ENCODE results near the gene MYO16.

Gene MYO16

GRCh38 chr13:108932196-108932595 is 302.8 kb downstream of the MYO16 start:
- no peak for DNase-seq (ENCODE audit: low read depth in 2 of 2)

GRCh38 chr13:108933061-108933460 is 303.6 kb downstream of the MYO16 start:
- DNase-seq (ENCODE audit: low read depth in 2 of 2) = no peak

GRCh38 chr13:108938155-108938554 is 308.7 kb downstream of the MYO16 start:
- no peak for DNase-seq (ENCODE audit: low read depth in 2 of 2)

GRCh38 chr13:108940121-108940520 is 310.7 kb downstream of the MYO16 start:
- no peak for DNase-seq (ENCODE audit: low read depth in 2 of 2)

GRCh38 chr13:108943842-108944241 is 314.4 kb downstream of the MYO16 start:
- DNase-seq (ENCODE audit: low read depth in 2 of 2) = no peak

GRCh38 chr13:108944760-108945159 is 315.3 kb downstream of the MYO16 start:
- DNase-seq (ENCODE audit: low read depth in 2 of 2) = no peak

GRCh38 chr13:108947551-108948030 is 318.2 kb downstream of the MYO16 start:
- DNase-seq (ENCODE audit: low read depth in 2 of 2) = no peak

- no peak for DNase-seq (ENCODE audit: low read depth in 2 of 2)
Observed at GRCh38 chr13:108948251-108948671, 318.9 kb downstream of the MYO16 start.

- DNase-seq (ENCODE audit: low read depth in 2 of 2) = no peak
Observed at GRCh38 chr13:108950333-108951010, 321.1 kb downstream of the MYO16 start.

- DNase-seq (ENCODE audit: low read depth in 2 of 2) = no peak
Observed at GRCh38 chr13:108955741-108956140, 326.3 kb downstream of the MYO16 start.

GRCh38 chr13:108957369-108958012 is 328.1 kb downstream of the MYO16 start:
- DNase-seq (ENCODE audit: low read depth in 2 of 2) = no peak

GRCh38 chr13:108958013-108958376 is 328.6 kb downstream of the MYO16 start:
- no peak for DNase-seq (ENCODE audit: low read depth in 2 of 2)

- no peak for DNase-seq (ENCODE audit: low read depth in 2 of 2)
Observed at GRCh38 chr13:108959234-108959633, 329.8 kb downstream of the MYO16 start.

GRCh38 chr13:108960006-108960405 is 330.6 kb downstream of the MYO16 start:
- DNase-seq (ENCODE audit: low read depth in 2 of 2) = no peak

GRCh38 chr13:108961542-108962125 is 332.2 kb downstream of the MYO16 start:
- DNase-seq (ENCODE audit: low read depth in 2 of 2) = no peak

GRCh38 chr13:108962654-108963053 is 333.2 kb downstream of the MYO16 start:
- DNase-seq (ENCODE audit: low read depth in 2 of 2) = no peak

GRCh38 chr13:108963276-108963810 is 333.9 kb downstream of the MYO16 start:
- DNase-seq (ENCODE audit: low read depth in 2 of 2) = no peak

- no peak for DNase-seq (ENCODE audit: low read depth in 2 of 2)
Observed at GRCh38 chr13:108963846-108964600, 334.6 kb downstream of the MYO16 start.

GRCh38 chr13:108964606-108965005 is 335.2 kb downstream of the MYO16 start:
- no peak for DNase-seq (ENCODE audit: low read depth in 2 of 2)

- DNase-seq (ENCODE audit: low read depth in 2 of 2) = no peak
Observed at GRCh38 chr13:108967371-108967770, 338.0 kb downstream of the MYO16 start.

GRCh38 chr13:108968566-108968965 is 339.2 kb downstream of the MYO16 start:
- DNase-seq (ENCODE audit: low read depth in 2 of 2) = no peak

- no peak for DNase-seq (ENCODE audit: low read depth in 2 of 2)
Observed at GRCh38 chr13:108974686-108975085, 345.3 kb downstream of the MYO16 start.
